ENCODE results near the gene SPSB1.
A peak's percentile ranks its signal among the peaks of the same experiment; 100 is the strongest.
"Not testable (repeated sequence)": the region's sequence is repeated elsewhere in the genome, so short reads cannot be mapped to it uniquely, and the experiment has no call there.

The SPSB1 gene

GRCh38 chr1:9296850-9297249 lies 4.2 kb downstream of the SPSB1 start:
- TF ChIP-seq, protein P1, sequence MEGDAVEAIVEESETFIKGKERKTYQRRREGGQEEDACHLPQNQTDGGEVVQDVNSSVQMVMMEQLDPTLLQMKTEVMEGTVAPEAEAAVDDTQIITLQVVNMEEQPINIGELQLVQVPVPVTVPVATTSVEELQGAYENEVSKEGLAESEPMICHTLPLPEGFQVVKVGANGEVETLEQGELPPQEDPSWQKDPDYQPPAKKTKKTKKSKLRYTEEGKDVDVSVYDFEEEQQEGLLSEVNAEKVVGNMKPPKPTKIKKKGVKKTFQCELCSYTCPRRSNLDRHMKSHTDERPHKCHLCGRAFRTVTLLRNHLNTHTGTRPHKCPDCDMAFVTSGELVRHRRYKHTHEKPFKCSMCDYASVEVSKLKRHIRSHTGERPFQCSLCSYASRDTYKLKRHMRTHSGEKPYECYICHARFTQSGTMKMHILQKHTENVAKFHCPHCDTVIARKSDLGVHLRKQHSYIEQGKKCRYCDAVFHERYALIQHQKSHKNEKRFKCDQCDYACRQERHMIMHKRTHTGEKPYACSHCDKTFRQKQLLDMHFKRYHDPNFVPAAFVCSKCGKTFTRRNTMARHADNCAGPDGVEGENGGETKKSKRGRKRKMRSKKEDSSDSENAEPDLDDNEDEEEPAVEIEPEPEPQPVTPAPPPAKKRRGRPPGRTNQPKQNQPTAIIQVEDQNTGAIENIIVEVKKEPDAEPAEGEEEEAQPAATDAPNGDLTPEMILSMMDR (conservative IDR thresholded peaks at IDR 0.05; ENCODE audit: control insufficient read depth, insufficient read depth, low read depth, low read length) = no peak

DNA sequence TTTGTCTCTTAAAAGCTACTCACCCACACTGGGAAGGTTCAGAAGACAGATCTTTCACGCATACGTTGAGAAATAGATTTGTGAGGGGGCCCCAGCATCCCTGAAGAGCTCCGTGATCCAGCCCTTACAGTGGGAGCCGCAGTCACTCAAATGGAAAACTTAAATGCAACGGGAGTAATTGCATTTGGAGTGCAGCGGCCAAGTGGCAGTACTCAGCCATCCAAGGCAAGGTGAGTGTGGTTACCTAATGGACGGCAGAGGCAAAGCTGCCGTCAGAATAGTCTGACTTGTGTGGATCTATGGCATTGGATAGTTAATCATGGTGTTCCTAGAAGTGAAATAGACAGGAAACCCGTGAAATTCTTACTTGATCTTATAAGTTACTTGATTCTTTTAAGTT lies 5.1 kb downstream of the SPSB1 start:
- no peak overlapping the region for H3K4me3 ChIP-seq (ENCODE audit: control insufficient read depth, low read depth, low read length)
- DNase-seq (ENCODE audit: low read depth) = no peak
- TF ChIP-seq, protein P1 (conservative IDR thresholded peaks at IDR 0.05; ENCODE audit: control insufficient read depth, insufficient read depth, low read depth, low read length) = no peak

More at GRCh38 chr1:9296850-9297249, 4.2 kb downstream of the SPSB1 start:
- DNase-seq (ENCODE audit: low read depth) = no peak
- H3K4me3 ChIP-seq (ENCODE audit: control insufficient read depth, low read depth, low read length) = no peak overlapping the region

GRCh38 chr1:9298282-9298681 lies 5.6 kb downstream of the SPSB1 start:
- no peak for DNase-seq (ENCODE audit: low read depth)
- no peak overlapping the region for H3K4me3 ChIP-seq (ENCODE audit: control insufficient read depth, low read depth, low read length)
- TF ChIP-seq, protein P1 (conservative IDR thresholded peaks at IDR 0.05; ENCODE audit: control insufficient read depth, insufficient read depth, low read depth, low read length) = no peak

DNA sequence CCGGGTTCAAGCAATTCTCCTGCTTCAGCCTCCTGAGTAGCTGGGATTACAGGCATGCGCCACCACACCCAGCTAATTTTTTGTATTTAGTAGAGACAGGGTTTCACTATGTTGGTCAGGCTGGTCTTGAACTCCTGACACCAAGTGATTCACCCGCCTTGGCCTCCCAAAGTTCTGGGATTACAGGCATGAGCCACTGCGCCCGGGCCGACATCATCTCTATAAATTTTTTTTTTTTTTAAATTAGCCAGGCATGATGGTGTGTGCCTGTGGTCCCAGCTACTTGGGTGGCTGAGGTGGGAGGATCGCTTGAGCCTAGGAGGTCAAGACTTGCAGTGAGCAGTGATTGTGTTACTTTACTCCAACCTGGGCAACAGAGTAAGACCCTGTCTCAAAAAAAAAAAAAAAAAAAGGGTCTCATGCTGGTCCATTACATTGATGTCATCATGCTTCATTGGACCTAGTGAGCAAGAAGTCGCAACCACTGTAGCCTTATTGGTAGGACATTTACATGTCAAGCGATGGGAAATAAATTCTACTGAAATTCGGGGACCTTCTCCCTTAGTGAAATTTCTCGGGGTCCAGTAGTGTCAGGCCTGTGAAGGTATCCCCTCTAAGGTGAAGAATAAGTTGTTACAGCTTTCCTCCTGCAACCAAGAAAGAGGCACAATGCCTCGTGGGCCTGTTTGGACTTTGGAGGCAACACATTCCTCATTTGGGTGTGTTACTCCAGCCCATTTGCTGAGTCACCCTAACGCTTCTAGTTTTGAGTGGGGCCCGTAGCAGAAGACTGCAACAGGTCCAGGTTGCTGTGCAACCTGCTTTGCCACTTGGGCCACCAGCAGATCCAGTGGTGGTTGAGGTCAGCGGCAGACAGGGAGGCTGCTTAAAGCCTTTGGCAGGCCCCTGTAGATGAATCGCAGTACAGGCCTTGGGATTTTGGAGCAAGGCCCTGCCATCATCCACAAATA lies 7.2 kb downstream of the SPSB1 start:
- DNase-seq (ENCODE audit: low read depth) = peak; percentile 50
- H3K4me3 ChIP-seq (ENCODE audit: control insufficient read depth, low read depth, low read length) = not testable (repeated sequence)

- TF ChIP-seq, protein P1 (conservative IDR thresholded peaks at IDR 0.05; ENCODE audit: control insufficient read depth, insufficient read depth, low read depth, low read length) = no peak
- H3K4me3 ChIP-seq (ENCODE audit: control insufficient read depth, low read depth, low read length) = no peak overlapping the region
- DNase-seq (ENCODE audit: low read depth) = no peak
These were observed 7.9 kb downstream of the SPSB1 start for GRCh38 chr1:9300573-9300972.

- H3K4me3 ChIP-seq (ENCODE audit: control insufficient read depth, low read depth, low read length) = no peak overlapping the region
- peak; percentile 94 for DNase-seq (ENCODE audit: low read depth)
- TF ChIP-seq, protein P1 (conservative IDR thresholded peaks at IDR 0.05; ENCODE audit: control insufficient read depth, insufficient read depth, low read depth, low read length) = no peak
These were observed 10.2 kb downstream of the SPSB1 start for GRCh38 chr1:9302745-9303524.

DNA sequence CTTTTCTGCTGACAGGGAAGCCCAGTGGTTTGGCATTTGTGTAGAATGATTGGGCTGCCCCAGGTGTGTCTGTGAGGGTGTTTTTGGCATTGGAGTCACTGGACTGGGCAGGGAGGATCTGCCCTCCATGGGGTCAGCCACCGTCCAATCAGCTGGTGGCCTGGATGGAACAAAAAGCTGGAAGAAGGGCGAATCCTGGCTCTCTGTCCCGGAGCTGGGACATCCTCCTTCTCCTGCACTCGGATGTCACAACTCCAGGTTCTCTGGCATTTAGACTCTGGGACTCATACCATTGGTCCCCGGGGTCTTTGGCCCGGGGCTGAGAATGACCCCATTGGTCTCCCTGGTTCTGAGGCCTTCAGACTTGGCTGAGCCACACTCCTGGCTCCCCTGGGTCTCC lies 11.2 kb downstream of the SPSB1 start:
- no peak for DNase-seq (ENCODE audit: low read depth)
- no peak overlapping the region for H3K4me3 ChIP-seq (ENCODE audit: control insufficient read depth, low read depth, low read length)
- TF ChIP-seq, protein P1 (conservative IDR thresholded peaks at IDR 0.05; ENCODE audit: control insufficient read depth, insufficient read depth, low read depth, low read length) = no peak

Measured in fibroblast of mammary gland (primary cell).